GM19043 (cell line): ENCODE results near the gene FAM120B.

Experiments
- ATAC-seq: cut with Tn5 transposase; IDR thresholded peaks from one replicate; pipeline ENCODE4 v1.9.1; 2021; ENCODE audit warnings: low read depth; ENCODE audit not compliant: unreplicated experiment

Gene FAM120B

DNA sequence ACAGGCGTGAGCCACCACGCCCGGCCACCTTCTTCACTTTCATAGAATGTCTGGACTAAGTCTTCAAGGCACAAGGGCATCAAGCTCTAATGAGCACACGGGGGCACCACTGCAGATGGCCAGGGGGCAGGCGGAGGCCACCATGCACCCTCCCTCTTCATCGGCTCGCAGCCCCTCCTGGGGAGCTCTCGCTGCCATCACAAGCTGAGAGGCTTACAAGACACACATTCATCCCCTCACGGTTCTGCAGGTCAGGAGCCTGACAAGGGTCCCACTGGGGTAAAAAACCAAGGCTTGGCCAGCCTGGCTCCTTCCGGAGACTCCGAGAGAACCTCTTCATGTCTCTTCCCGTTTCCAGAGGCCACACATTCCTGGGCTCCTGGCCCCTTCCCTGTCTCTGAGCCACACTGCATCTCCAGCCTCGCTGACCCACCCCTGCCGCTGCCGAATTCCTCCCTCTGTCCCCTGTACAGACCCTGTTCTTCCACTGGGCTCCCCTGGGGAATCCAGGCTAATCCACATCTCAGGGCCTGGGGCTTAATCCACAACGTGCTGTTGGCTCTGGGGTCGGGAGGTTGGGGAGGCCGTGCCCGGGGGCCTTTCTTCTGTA, 35.5 kb upstream of the FAM120B start:
- ATAC-seq = no peak

- peak; percentile 95 for ATAC-seq
Measured at GRCh38 chr6:170271771-170272314, 34.7 kb upstream of the FAM120B start.

DNA sequence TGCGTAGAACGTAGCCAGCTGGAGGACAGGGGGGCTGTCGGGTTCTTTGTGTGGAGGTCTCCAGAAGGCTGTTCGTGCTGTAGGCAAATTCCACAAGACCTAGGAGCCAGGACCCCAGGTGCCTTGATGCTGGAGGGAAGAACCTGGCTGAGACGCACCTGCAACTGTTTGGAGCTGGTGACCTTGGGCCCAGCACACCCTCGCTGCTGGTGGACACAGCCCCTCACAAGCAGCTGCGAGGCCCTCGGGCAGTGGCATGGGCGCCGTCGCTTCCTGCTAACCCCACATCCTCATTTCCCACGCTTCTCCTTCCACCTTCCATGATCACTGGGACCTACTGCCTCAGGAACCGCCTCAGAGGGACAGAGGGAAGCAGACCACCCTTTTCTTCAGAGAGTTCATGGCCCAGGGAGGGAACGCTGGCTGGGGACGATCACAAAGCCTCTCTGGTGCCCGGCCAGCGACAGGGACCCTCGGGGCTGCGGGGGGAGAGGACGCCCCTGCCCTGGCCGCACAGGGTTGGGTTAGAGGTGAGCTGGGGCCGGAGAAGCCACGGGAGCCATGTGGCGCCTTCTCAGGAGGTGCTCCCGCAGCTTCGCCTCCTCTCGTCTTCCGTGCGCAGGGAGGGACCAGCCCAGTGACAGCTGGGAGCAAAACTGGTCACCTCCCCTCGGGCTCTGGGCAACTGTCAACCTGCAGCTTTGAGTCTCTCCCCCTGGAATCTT, 34.1 kb upstream of the FAM120B start:
- ATAC-seq = no peak

DNA sequence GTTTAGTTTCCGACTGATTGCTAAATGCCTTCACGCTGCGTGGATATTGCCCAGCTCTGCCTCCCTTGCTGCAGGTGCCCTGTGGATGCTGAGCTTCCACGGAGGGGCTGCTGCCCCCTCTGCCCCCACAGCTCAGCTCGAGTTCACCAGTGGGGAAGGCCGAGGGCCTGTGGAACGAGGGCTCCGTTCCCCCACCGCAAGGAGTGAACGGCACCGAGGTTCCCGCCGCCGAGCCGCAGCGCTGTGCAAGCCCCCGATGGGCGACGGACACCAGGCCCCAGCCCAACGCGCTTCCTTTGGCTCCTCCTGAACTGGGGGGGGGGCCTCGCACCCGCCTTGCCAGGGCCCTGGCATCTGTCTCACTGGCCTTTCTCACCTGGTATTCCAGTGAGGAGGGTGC, 33.4 kb upstream of the FAM120B start:
- ATAC-seq = no peak

- no peak for ATAC-seq
Measured at GRCh38 chr6:170273681-170274080, 32.9 kb upstream of the FAM120B start.

- ATAC-seq = no peak
Measured at GRCh38 chr6:170274713-170275560, 31.6 kb upstream of the FAM120B start.

DNA sequence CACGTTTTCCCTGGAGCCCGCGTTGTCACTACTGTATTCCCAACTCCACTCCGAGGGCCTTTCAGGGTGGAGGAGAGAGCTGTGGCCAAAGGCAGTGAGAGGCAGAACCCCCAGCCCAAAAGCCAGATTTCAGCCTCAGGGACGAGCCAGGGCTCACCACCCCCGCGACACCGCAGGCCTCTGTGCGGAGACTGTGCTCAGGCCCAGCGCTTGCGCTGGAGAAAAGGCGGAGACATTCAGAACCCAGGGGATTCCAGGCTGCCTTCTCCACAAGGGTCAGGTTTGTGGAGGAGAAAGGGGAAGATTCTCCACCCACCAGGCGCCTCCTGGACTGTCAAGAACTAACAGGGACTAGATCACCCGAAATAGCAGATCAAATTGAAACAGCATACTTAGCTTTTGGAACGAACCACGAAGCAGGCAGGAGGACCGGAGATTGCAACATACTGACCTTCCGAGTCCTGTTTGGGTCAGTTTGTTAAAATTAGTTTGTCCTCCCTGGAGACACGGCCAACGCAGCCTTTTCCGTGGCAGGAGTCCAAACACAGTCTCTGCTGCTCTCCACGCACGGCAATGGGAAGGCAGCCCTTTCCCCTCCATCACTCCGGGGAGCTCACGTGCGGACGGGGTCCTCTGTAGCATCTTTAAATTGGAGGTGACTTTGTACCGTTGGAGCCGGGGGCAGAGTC, 30.0 kb upstream of the FAM120B start:
- no peak for ATAC-seq

DNA sequence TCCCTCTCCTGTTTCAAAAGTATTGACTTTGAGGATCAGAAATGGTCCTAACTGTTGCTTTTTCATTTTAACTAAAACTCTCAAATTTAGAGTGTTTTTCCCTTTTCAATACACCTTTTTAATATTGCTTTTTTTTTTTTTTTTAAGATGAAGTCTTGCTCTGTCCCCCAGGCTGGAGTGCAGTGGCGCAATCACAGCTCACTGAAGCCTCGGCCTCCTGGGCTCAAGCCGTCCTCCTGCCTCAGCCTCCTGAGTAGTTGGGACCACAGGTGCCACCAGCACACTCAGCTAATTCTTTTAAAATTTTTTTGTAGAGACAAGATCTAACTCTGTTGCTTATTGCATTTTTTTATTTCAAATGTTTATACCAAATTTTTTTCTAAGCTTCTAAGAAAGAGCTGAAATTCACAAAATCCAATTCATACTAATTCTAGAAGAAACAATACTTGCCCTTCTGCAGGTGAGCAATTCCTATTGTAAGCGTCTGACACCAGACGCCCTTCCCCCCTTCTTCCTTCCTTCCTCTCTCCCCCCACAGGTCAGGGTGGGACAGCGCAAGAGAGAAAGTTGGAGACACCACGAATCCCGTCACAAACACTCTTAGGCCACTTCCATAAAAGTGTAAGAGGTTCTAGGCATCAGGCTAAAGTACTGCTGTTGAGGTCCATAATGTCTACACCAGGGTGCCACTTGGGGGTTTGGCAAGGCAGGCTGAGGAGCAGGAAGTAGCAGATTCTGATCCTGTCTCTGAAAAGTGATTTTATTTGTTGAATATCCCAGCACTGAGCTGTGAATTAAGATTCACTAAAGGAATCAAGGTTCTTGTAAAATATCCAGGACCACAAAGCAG, 28.4 kb upstream of the FAM120B start:
- no peak for ATAC-seq

DNA sequence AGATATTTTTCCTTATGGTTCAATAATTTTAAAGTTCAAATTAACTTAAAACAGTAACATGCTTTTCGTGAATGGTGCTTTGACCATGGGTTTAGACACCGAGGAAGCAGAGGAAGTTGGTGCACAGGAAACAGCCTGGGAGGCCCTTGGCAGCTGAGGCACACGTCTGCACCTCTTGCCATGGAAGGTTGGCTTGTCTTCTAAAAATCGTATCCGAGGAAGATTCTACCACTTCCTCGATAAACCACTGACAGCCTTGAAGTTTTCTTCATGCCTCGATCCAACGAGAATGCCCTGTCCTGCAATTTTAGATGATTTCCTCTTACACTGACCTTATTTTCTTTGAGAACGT, 27.8 kb upstream of the FAM120B start:
- ATAC-seq = no peak

- no peak for ATAC-seq
Measured at GRCh38 chr6:170279426-170279825, 27.1 kb upstream of the FAM120B start.

DNA sequence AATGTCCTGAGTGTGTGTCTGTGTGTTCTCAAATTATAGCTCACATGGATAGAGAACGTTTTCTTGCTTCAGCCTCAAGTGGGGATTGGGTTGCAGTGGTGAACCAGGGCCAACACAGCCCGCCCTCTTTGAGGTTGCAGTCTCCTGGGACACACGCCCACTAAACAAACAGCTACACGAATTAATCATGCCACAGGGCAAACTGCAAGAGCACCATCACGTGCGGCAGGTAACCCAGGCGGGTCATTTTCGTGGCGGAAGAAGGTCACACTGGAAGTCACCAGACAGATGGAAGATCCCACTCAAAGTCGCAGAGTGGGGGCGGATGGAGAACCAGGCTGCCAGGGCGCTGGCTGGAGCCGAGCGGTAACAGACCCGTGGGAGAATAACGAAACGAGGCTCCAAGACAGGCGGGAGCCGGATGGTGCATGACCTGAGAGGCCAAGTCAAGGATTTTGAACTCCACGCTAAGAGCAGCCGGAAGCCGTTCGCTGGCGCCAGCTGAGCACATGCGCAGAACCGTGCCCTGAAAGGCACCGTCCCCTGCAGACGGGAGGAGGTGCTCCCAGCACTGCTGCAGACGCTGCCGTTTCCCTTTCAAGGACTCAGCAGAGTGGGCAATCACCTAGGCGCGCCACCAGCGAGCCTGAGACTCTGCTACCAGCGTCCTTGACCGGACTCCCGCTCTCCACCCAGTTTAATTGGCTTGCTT, 26.4 kb upstream of the FAM120B start:
- ATAC-seq = no peak

DNA sequence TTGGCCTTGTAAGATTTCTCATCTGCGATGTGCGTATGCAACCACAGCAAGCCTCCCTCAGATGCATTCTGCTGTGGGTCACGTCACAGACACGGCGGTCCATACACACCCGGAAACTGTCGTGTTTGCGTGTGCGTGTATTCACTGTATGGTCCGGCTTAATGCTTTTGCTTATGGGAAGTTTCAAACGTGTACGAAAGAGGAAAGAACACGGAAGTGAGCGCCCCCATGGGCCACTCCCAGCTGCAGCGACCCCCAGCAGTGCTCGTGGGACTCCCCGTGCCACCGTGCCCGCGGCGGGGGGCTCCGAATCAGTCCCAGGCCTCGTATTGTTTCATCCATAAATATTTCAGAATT, 25.9 kb upstream of the FAM120B start:
- ATAC-seq = no peak

GRCh38 chr6:170281331-170282292, 24.9 kb upstream of the FAM120B start:
- no peak for ATAC-seq

- no peak for ATAC-seq
Measured at GRCh38 chr6:170282512-170283158, 23.9 kb upstream of the FAM120B start.

- no peak for ATAC-seq
Measured at GRCh38 chr6:170283212-170284081, 23.1 kb upstream of the FAM120B start.

DNA sequence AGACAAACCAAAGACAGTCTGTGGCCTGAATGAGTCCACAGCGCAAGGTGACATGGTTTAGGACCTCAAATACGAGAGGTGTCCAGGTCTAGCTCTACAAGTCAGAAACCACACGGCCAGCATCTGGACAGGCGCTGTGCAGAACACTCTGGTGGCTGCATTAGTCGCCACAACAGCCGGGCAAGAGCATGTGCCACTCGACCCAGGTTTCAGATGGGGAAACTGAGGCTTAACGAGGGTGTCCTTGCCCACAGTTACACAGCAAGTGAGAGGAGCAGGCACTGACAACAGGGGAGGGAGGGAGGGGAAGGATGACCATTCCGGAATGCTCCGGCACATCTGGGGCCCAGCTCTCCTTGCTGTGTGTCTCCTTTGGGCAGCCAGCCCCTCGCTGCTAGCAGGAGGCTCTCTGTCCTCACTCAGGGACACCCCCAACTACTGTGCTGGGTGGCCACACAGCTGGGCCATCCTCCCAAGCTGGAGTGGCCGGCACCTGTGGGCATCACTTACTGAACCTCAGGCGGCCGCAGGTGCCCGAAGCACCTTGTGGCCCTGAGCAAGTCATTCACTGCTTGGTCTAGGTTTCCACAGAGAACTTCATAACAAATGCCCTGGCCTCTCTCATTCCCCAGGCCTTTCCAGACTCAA, 22.3 kb upstream of the FAM120B start:
- ATAC-seq = no peak
